ENCODE results near the gene GRIFIN. TPM values are rescaled to one million over a fixed set of nuclear protein-coding genes. Genes with fewer than 3 reads are reported as not detected.

GRIFIN gene, protein sequence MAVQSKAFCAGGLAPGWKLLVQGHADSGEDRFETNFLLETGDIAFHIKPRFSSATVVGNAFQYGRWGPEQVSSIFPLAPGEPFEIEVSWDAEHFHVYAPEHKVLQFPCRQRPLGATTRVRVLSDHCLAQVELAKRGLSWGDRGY
- total RNA-seq (not detected), total RNA-seq (0 to 0.06 (median 0) reads per million in 29 experiments)
- not detected for total RNA-seq (2013)

DNA sequence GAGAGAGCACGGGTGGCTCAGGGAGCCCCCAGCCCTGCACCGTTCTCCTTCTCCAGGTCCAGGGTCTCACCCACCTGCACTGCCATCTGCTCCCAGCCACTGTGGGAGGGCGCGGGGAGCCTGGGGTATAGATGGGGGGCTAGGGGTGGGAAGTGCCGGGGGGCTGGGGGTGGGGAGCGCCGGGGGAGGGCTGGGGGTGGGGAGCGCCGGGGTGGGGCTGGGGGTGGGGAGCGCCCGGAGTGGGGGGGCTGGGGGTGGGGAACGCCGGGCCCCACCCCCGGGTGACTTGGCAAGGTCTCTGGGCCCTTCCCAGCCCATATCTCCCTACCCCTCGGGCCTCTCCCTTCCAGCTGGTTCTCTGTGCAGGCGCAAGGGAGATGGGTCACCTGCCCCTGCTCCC is at the start of gene GRIFIN:
Gene GRIFIN, minus strand, starts transcription at position 101 of the 400 bp plus-strand sequence. Its CDS starts 15 bp downstream, at position 86.
- ChIA-PET POLR2A (no interaction called here), CTCF (no interaction called here)
- DNase-seq = no peak
- H3K4me1 Mint-ChIP-seq = peaks cover 0 to 11% (median 3%) of the 10 kb centered on the region in 3 donors
- Histone ChIP-seq H3K4me3 (ENCODE audit: control insufficient read depth in 1 of 2, extremely low read depth in 1 of 2, low read length in 1 of 2) (no peak within 1 kb of the TSS), H3K9me3 (no peaks in the 10 kb centered on the region), H3K36me3 (ENCODE audit: control insufficient read depth in 2 of 2, extremely low read depth in 1 of 2, insufficient read depth in 1 of 2, low read length in 1 of 2) (peaks cover 0 to 3% of the 10 kb centered on the region in 2 donors), H3K4me1 (ENCODE audit: control insufficient read depth in 1 of 2, extremely low read depth in 1 of 2, insufficient read depth in 2 of 2, low read length in 2 of 2) (peaks cover 2 to 23% of the 10 kb centered on the region in 2 experiments), H3K27me3 (replicated peaks in 1 of 2; ENCODE audit: control insufficient read depth in 2 of 2, extremely low read depth in 1 of 2, insufficient read depth in 2 of 2, low read length in 1 of 2) (peaks cover 0 to 41% of the 10 kb centered on the region in 2 experiments), H3K27ac (ENCODE audit: low read length) (no peak within 1 kb of the TSS)
- H3K4me3 Mint-ChIP-seq = no peak within 1 kb of the TSS
- H3K27ac Mint-ChIP-seq = no peak within 1 kb of the TSS
- ATAC-seq (replicated peaks in 1 of 4) = no peak
- 56% methylated on average over 2 of the region's 16 CpGs for WGBS (ENCODE audit: insufficient coverage)
- no peaks in the 10 kb centered on the region for H3K9me3 Mint-ChIP-seq
- H3K36me3 Mint-ChIP-seq = no peaks in the 10 kb centered on the region
- no peaks in the 10 kb centered on the region for H3K27me3 Mint-ChIP-seq

- no peaks in the 10 kb centered on the region for H3K27me3 ChIP-seq (replicated peaks in 1 of 2; ENCODE audit: control insufficient read depth in 2 of 2, extremely low read depth in 1 of 2, insufficient read depth in 2 of 2, low read length in 1 of 2)
- ATAC-seq (replicated peaks in 1 of 4) (no peak), DNase-seq (peak in 2 of 35 experiments; percentile 1 to 6)
- WGBS (ENCODE audit: insufficient coverage) = 90% methylated on average over 35 of the region's 53 CpGs
- Mint-ChIP-seq H3K4me1 (peaks cover 60 to 70% (median 63%) of the 10 kb centered on the region in 3 donors), H3K36me3 (peaks cover 20% of the 10 kb centered on the region), H3K4me3 (peak overlapping the region in 1 of 3 donors; percentile 97), H3K27ac (no peak overlapping the region), H3K27me3 (no peaks in the 10 kb centered on the region), H3K9me3 (no peaks in the 10 kb centered on the region)
- no peak overlapping the region for H3K27ac ChIP-seq (ENCODE audit: low read length)
- peaks cover 15 to 54% of the 10 kb centered on the region in 2 donors for H3K36me3 ChIP-seq (ENCODE audit: control insufficient read depth in 2 of 2, extremely low read depth in 1 of 2, insufficient read depth in 1 of 2, low read length in 1 of 2)
- POLR2A ChIA-PET = no interaction called here
- no peak overlapping the region for H3K4me3 ChIP-seq (ENCODE audit: control insufficient read depth in 1 of 2, extremely low read depth in 1 of 2, low read length in 1 of 2)
- H3K9me3 ChIP-seq = no peaks in the 10 kb centered on the region
- CTCF ChIA-PET = no interaction called here
- peaks cover 48 to 89% of the 10 kb centered on the region in 2 experiments for H3K4me1 ChIP-seq (ENCODE audit: control insufficient read depth in 1 of 2, extremely low read depth in 1 of 2, insufficient read depth in 2 of 2, low read length in 2 of 2)
Observed at GRCh38 chr7:2524808-2525657, 48.8 kb upstream of the GRIFIN start.

DNA sequence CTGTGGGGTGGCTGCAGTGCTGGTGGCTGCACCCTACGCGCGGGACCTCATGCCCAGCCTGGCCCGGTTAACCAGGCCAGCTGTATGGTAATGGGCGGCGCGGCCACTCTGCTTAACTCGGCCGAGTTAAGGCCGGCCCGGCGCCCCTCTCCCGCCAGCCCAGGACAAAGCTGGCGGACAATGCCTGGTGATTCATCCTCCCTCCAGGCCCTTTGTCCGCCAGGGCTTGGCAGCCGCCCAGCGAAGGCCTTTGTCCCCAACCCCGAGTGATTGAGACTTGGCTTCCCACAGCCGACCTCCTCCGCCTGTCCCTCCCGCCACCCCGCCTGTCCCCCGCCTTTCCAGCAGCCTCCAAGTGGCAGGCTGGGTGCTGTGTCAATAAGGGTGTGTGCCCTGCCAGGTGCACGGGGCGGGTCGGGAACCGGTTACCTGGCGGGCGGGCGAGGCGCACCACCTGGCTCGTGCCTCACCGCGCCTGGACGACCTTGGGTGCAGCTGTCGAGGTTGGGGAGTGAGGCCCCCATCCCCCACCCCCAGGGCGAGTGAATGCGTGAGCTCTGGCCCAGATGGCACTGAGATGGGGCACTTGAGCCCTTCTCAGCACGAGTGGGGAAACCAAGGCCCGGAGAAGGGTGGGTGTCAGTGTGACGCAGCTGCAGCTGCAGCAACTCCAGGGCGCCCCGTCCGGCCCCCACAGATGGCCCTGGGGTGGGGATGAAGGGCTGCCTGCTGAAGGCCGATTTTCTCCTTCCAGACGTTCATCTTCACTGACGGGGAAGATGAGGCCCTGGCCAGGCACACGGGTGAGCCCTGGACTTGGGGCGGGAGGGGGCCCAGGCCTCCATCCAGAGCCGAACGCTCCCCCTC is 48.0 kb upstream of the GRIFIN start:
- POLR2A ChIA-PET = no interaction called here
- Histone ChIP-seq H3K27me3 (replicated peaks in 1 of 2; ENCODE audit: control insufficient read depth in 2 of 2, extremely low read depth in 1 of 2, insufficient read depth in 2 of 2, low read length in 1 of 2) (no peaks in the 10 kb centered on the region), H3K27ac (ENCODE audit: low read length) (peak overlapping the region; percentile 34), H3K4me3 (ENCODE audit: control insufficient read depth in 1 of 2, extremely low read depth in 1 of 2, low read length in 1 of 2) (peak overlapping the region; percentile 17 to 83), H3K9me3 (no peaks in the 10 kb centered on the region), H3K36me3 (ENCODE audit: control insufficient read depth in 2 of 2, extremely low read depth in 1 of 2, insufficient read depth in 1 of 2, low read length in 1 of 2) (peaks cover 15 to 54% of the 10 kb centered on the region in 2 donors), H3K4me1 (ENCODE audit: control insufficient read depth in 1 of 2, extremely low read depth in 1 of 2, insufficient read depth in 2 of 2, low read length in 2 of 2) (peaks cover 39 to 80% of the 10 kb centered on the region in 2 experiments)
- Mint-ChIP-seq H3K4me3 (peak overlapping the region in 1 of 3 donors; percentile 97), H3K9me3 (no peaks in the 10 kb centered on the region), H3K36me3 (peaks cover 20% of the 10 kb centered on the region), H3K27ac (peak overlapping the region; percentile 52 to 55), H3K4me1 (peaks cover 51 to 63% (median 56%) of the 10 kb centered on the region in 3 donors), H3K27me3 (no peaks in the 10 kb centered on the region)
- ATAC-seq (replicated peaks in 1 of 4) = no peak
- DNase-seq = peak in 4 of 35 experiments; percentile 20 to 27 (median 21)
- CTCF ChIA-PET = no interaction called here
- 77% methylated on average over 28 of the region's 51 CpGs for WGBS (ENCODE audit: insufficient coverage)

DNA sequence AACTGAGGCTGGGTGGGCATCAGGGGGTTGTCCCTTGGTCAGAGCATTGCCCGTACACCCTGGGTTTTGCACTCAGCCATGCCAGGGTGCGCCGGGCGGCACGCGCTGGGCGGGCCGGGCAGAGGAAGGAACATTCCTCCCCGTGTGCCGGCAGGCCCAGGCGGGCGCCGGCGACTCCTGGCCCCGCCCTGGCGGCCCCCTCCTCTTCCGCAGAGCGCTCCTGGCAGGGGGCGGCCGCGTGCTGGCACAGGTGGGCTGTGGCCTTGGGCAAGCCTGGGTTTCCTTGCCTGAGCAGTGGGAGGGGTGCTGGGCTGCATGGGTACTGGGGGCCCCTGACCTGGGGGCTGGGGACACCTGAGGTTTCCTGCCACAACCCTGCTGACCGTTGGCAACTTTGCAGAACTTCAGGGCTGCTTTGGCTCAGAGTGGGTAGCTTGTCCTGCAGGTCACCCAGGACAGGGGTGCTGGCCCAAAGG is 47.3 kb upstream of the GRIFIN start:
- Histone ChIP-seq H3K27me3 (replicated peaks in 1 of 2; ENCODE audit: control insufficient read depth in 2 of 2, extremely low read depth in 1 of 2, insufficient read depth in 2 of 2, low read length in 1 of 2) (no peaks in the 10 kb centered on the region), H3K9me3 (no peaks in the 10 kb centered on the region), H3K27ac (ENCODE audit: low read length) (peak overlapping the region; percentile 76), H3K4me3 (ENCODE audit: control insufficient read depth in 1 of 2, extremely low read depth in 1 of 2, low read length in 1 of 2) (peak overlapping the region; percentile 83 to 98), H3K4me1 (ENCODE audit: control insufficient read depth in 1 of 2, extremely low read depth in 1 of 2, insufficient read depth in 2 of 2, low read length in 2 of 2) (peaks cover 33 to 79% of the 10 kb centered on the region in 2 experiments), H3K36me3 (ENCODE audit: control insufficient read depth in 2 of 2, extremely low read depth in 1 of 2, insufficient read depth in 1 of 2, low read length in 1 of 2) (peaks cover 14 to 47% of the 10 kb centered on the region in 2 donors)
- peaks cover 20% of the 10 kb centered on the region for H3K36me3 Mint-ChIP-seq
- no peaks in the 10 kb centered on the region for H3K9me3 Mint-ChIP-seq
- 40% methylated on average over 4 of the region's 22 CpGs for WGBS (ENCODE audit: insufficient coverage)
- POLR2A ChIA-PET = no interaction called here
- CTCF ChIA-PET = no interaction called here
- no peaks in the 10 kb centered on the region for H3K27me3 Mint-ChIP-seq
- H3K27ac Mint-ChIP-seq = peak overlapping the region; percentile 91 to 94
- ATAC-seq (replicated peaks in 1 of 4) (no peak), DNase-seq (no peak)
- peak overlapping the region; percentile 94 to 99 (median 97) for H3K4me3 Mint-ChIP-seq
- H3K4me1 Mint-ChIP-seq = peaks cover 44 to 56% (median 52%) of the 10 kb centered on the region in 3 donors

DNA sequence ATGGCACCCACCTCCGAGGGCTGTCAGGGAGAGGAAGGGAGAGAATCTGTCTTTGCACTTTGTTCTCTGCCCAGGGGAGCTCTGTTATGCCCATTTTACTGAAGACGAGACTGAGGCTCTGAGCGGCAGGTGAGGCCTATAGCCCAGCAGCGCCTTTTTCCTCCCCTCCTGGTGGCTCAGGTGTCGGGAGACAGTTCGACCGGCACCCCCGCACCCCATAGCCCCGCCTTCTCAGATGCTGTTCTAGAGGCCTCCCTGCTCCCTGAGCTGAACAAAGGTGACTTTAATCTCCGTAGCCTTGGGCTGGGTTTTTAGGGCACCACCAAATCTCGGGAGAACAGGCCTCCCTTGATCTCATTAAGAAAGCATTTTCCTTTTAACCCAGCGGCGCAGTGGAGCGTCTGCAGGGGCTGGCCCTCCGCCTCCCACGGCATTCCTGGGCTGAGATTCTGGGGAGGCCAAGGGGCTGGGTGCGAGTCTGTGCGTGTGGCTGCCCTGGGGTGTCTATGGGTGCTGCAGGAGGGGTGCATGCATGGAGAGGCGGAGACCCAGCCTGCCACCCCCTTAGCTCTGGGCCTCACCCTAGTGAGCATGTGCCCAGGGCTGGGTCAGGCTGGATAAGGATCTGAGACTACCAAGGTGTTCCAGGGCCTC is 46.7 kb upstream of the GRIFIN start:
- H3K36me3 Mint-ChIP-seq = peaks cover 20% of the 10 kb centered on the region
- peak overlapping the region; percentile 91 to 94 for H3K27ac Mint-ChIP-seq
- Histone ChIP-seq H3K27me3 (replicated peaks in 1 of 2; ENCODE audit: control insufficient read depth in 2 of 2, extremely low read depth in 1 of 2, insufficient read depth in 2 of 2, low read length in 1 of 2) (no peaks in the 10 kb centered on the region), H3K9me3 (no peaks in the 10 kb centered on the region), H3K27ac (ENCODE audit: low read length) (peak overlapping the region; percentile 76), H3K4me1 (ENCODE audit: control insufficient read depth in 1 of 2, extremely low read depth in 1 of 2, insufficient read depth in 2 of 2, low read length in 2 of 2) (peaks cover 27 to 79% of the 10 kb centered on the region in 2 experiments), H3K36me3 (ENCODE audit: control insufficient read depth in 2 of 2, extremely low read depth in 1 of 2, insufficient read depth in 1 of 2, low read length in 1 of 2) (peaks cover 11 to 43% of the 10 kb centered on the region in 2 donors), H3K4me3 (ENCODE audit: control insufficient read depth in 1 of 2, extremely low read depth in 1 of 2, low read length in 1 of 2) (peak overlapping the region; percentile 83 to 98)
- no peaks in the 10 kb centered on the region for H3K27me3 Mint-ChIP-seq
- POLR2A ChIA-PET = interaction anchor here in 1 of 2 donors (1.5 kb wide), 1 partner anchor 14 kb away, joined by 4 read pairs; no protein-coding TSS in a partner anchor
- no peaks in the 10 kb centered on the region for H3K9me3 Mint-ChIP-seq
- DNase-seq (peak in 3 of 35 experiments; percentile 22 to 45 (median 33)), ATAC-seq (replicated peaks in 1 of 4) (no peak)
- peaks cover 44 to 56% (median 51%) of the 10 kb centered on the region in 3 donors for H3K4me1 Mint-ChIP-seq
- WGBS (ENCODE audit: insufficient coverage) = 18% methylated on average over 16 of the region's 19 CpGs
- CTCF ChIA-PET = no interaction called here
- H3K4me3 Mint-ChIP-seq = peak overlapping the region; percentile 94 to 99 (median 97)

Data from T-cell (primary cell).